MM.1S (cell line): Measurements from ENCODE around the gene TUBA1B.
A peak's percentile ranks its signal among the peaks of the same experiment; 100 is the strongest.

ENCODE experiments used
- DNase-seq: peaks from one replicate; pipeline ENCODE4 v3.0.0-alpha.2; 2015
- H2AFZ ChIP-seq: fragments of 300-600 bp; sonication (generic); 2 replicates; pipeline ENCODE4 v1.6.0; 2016; ENCODE audit warnings: antibody characterized with exemption, low read length
- H3F3A ChIP-seq: fragments of 300-600 bp; sonication (generic); 2 replicates; pipeline ENCODE4 v1.6.1; 2016; ENCODE audit warnings: mild to moderate bottlenecking, antibody characterized with exemption, low read length, moderate library complexity, mixed read lengths; ENCODE audit not compliant: insufficient read depth
- H3K27ac ChIP-seq: fragments of 300-600 bp; sonication (generic); 2 replicates; pipeline ENCODE4 v1.5.1; 2016; ENCODE audit warnings: mild to moderate bottlenecking, low read length
- H3K27me3 ChIP-seq: fragments of 300-600 bp; sonication (generic); replicated peaks from 2 replicates; pipeline ENCODE4 v1.6.0; 2016; ENCODE audit warnings: low read length; ENCODE audit not compliant: insufficient read depth
- H3K36me3 ChIP-seq: fragments of 300-600 bp; sonication (generic); replicated peaks from 2 replicates; pipeline ENCODE4 v1.6.1; 2016; ENCODE audit warnings: mild to moderate bottlenecking, low read length, mixed read lengths; ENCODE audit not compliant: insufficient read depth
- H3K4me1 ChIP-seq: fragments of 300-600 bp; sonication (generic); 2 replicates; pipeline ENCODE4 v1.6.1; 2016; ENCODE audit warnings: low read length, mixed read lengths
- H3K4me2 ChIP-seq: fragments of 300-600 bp; sonication (generic); 2 replicates; pipeline ENCODE4 v1.6.0; 2016; ENCODE audit warnings: low read depth, low read length
- H3K4me3 ChIP-seq: fragments of 300-600 bp; sonication (generic); 2 replicates; pipeline ENCODE4 v1.5.1; 2016; ENCODE audit warnings: low read length, mixed read lengths
- H3K79me2 ChIP-seq: fragments of 300-600 bp; sonication (generic); 2 replicates; pipeline ENCODE4 v1.6.1; 2016; ENCODE audit warnings: mixed run types, low read length, mixed read lengths
- H3K9ac ChIP-seq: fragments of 300-600 bp; sonication (generic); 2 replicates; pipeline ENCODE4 v1.6.1; 2016; ENCODE audit warnings: low read length, mixed read lengths
- H3K9me2 ChIP-seq: fragments of 300-600 bp; sonication (generic); replicated peaks from 2 replicates; pipeline ENCODE4 v1.6.1; 2016; ENCODE audit warnings: mild to moderate bottlenecking, low read length, mixed read lengths; ENCODE audit not compliant: insufficient read depth
- H3K9me3 ChIP-seq: fragments of 300-600 bp; sonication (generic); replicated peaks from 2 replicates; pipeline ENCODE4 v1.6.1; 2016; ENCODE audit warnings: mild to moderate bottlenecking, low read length, mixed read lengths; ENCODE audit not compliant: insufficient read depth
- H4K20me1 ChIP-seq: fragments of 300-600 bp; sonication (generic); 2 replicates; pipeline ENCODE4 v1.6.1; 2016; ENCODE audit warnings: mild to moderate bottlenecking, low read length, moderate library complexity, mixed read lengths; ENCODE audit not compliant: insufficient read depth
- CTCF ChIP-seq: fragments of 300-600 bp; sonication (generic); IDR thresholded peaks from 2 replicates; pipeline ENCODE4 v1.5.1; 2016; ENCODE audit warnings: antibody characterized with exemption, low read length, mixed read lengths
- EZH2 ChIP-seq: fragments of 300-600 bp; sonication (generic); optimal IDR thresholded peaks from 2 replicates; pipeline ENCODE3; 2017; ENCODE audit warnings: low read depth, mild to moderate bottlenecking, antibody characterized with exemption, low read length, mixed read lengths
- EZH2phosphoT487 ChIP-seq: fragments of 300-600 bp; sonication (generic); IDR thresholded peaks from 2 replicates; pipeline ENCODE4 v1.6.1; 2018; ENCODE audit warnings: antibody characterized with exemption, low read length

Gene TUBA1B

DNA sequence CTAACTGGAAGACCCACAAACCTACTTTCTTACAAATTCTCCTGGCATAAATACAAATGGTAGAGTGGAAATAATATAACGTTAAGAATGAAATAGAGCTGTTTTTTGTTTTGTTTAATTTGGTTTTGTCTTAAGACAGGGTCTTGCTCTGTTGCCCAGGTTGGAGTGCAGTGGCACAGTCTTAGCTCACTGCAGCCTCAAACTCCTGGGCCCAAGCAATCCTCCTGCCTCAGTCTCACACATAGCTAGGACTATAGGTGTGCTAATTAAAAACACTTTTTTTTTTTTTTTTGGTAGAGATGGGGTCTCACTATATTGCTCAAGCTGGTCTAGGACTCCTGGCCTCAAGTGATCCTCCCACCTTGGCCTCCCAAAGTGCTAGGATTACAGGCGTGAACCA lies 32.5 kb downstream of the TUBA1B start:
- no peaks in the 10 kb centered on the region for H3K4me1 ChIP-seq
- DNase-seq: no peak
- no peaks in the 10 kb centered on the region for H3K9me3 ChIP-seq
- H3K27ac ChIP-seq: no peak overlapping the region
- H3K4me2 ChIP-seq: no peak overlapping the region
- H3K4me3 ChIP-seq: no peak overlapping the region
- H3K9me2 ChIP-seq: no peaks in the 10 kb centered on the region
- no peak overlapping the region for H2AFZ ChIP-seq
- no peak overlapping the region for H3K9ac ChIP-seq
- TF ChIP-seq EZH2: no peak
- TF ChIP-seq CTCF: no peak
- no peak for TF ChIP-seq EZH2phosphoT487
- no peaks in the 10 kb centered on the region for H3K79me2 ChIP-seq
- no peaks in the 10 kb centered on the region for H3K36me3 ChIP-seq
- no peaks in the 10 kb centered on the region for H4K20me1 ChIP-seq
- H3K27me3 ChIP-seq: peaks cover 17% of the 10 kb centered on the region
- no peaks in the 10 kb centered on the region for H3F3A ChIP-seq

GRCh38 chr12:49098035-49098451 lies 33.2 kb downstream of the TUBA1B start:
- H2AFZ ChIP-seq: no peak overlapping the region

GRCh38 chr12:49097381-49097780 lies 33.8 kb downstream of the TUBA1B start:
- Histone ChIP-seq H3K9ac (no peak overlapping the region), H3K36me3 (no peaks in the 10 kb centered on the region), H3K9me3 (no peaks in the 10 kb centered on the region), H3K4me1 (no peaks in the 10 kb centered on the region), H3K9me2 (no peaks in the 10 kb centered on the region), H3K27ac (no peak overlapping the region), H3K4me2 (no peak overlapping the region), H3F3A (no peaks in the 10 kb centered on the region), H2AFZ (no peak overlapping the region), H4K20me1 (no peaks in the 10 kb centered on the region), H3K79me2 (no peaks in the 10 kb centered on the region), H3K27me3 (peaks cover 30% of the 10 kb centered on the region), H3K4me3 (no peak overlapping the region)
- no peak for DNase-seq
- no peak for TF ChIP-seq EZH2
- TF ChIP-seq CTCF: no peak
- TF ChIP-seq EZH2phosphoT487: no peak

More at GRCh38 chr12:49098035-49098451, 33.2 kb downstream of the TUBA1B start:
- no peaks in the 10 kb centered on the region for H3F3A ChIP-seq
- no peaks in the 10 kb centered on the region for H3K9me2 ChIP-seq
- DNase-seq: peak; percentile 29
- H4K20me1 ChIP-seq: no peaks in the 10 kb centered on the region
- no peak overlapping the region for H3K27ac ChIP-seq
- TF ChIP-seq EZH2phosphoT487: no peak
- no peak for TF ChIP-seq EZH2
- peak; percentile 74 for TF ChIP-seq CTCF
- no peaks in the 10 kb centered on the region for H3K9me3 ChIP-seq
- no peak overlapping the region for H3K4me2 ChIP-seq
- H3K36me3 ChIP-seq: no peaks in the 10 kb centered on the region
- H3K4me3 ChIP-seq: no peak overlapping the region
- no peaks in the 10 kb centered on the region for H3K4me1 ChIP-seq
- H3K27me3 ChIP-seq: peaks cover 23% of the 10 kb centered on the region
- H3K79me2 ChIP-seq: no peaks in the 10 kb centered on the region
- no peak overlapping the region for H3K9ac ChIP-seq

GRCh38 chr12:49094975-49095365 lies 36.2 kb downstream of the TUBA1B start:
- H3F3A ChIP-seq: no peaks in the 10 kb centered on the region
- H3K4me1 ChIP-seq: no peaks in the 10 kb centered on the region
- no peaks in the 10 kb centered on the region for H3K9me3 ChIP-seq
- no peaks in the 10 kb centered on the region for H3K79me2 ChIP-seq
- no peak for DNase-seq
- no peak overlapping the region for H3K9ac ChIP-seq
- peaks cover 54% of the 10 kb centered on the region for H3K27me3 ChIP-seq
- H2AFZ ChIP-seq: no peak overlapping the region
- TF ChIP-seq EZH2phosphoT487: no peak
- TF ChIP-seq EZH2: no peak
- TF ChIP-seq CTCF: no peak
- no peaks in the 10 kb centered on the region for H4K20me1 ChIP-seq
- H3K9me2 ChIP-seq: no peaks in the 10 kb centered on the region
- H3K4me3 ChIP-seq: no peak overlapping the region
- H3K36me3 ChIP-seq: no peaks in the 10 kb centered on the region
- no peak overlapping the region for H3K4me2 ChIP-seq
- H3K27ac ChIP-seq: no peak overlapping the region
